ENCODE results near the gene KCTD14. TPM values are rescaled to one million over a fixed set of nuclear protein-coding genes. Genes with fewer than 3 reads are reported as not detected.

KCTD14 gene
- total RNA-seq, 1 experiment from 2014 or later: 12.6 TPM

- ChIA-PET CTCF (no interaction called here), POLR2A (no interaction called here)
- no peak overlapping the region for H3K27ac Mint-ChIP-seq
These were observed 26.3 kb upstream of the KCTD14 start for GRCh38 chr11:78049348-78049747.

GRCh38 chr11:78048561-78048960, 25.5 kb upstream of the KCTD14 start:
- Mint-ChIP-seq H3K27me3 (ENCODE audit: low read depth) (peaks cover 17% of the 10 kb centered on the region), H3K4me1 (peaks cover 21% of the 10 kb centered on the region), H3K4me3 (no peak overlapping the region), H3K9me3 (no peaks in the 10 kb centered on the region), H3K27ac (no peak overlapping the region), H3K36me3 (no peaks in the 10 kb centered on the region)
- ChIA-PET CTCF (interaction anchor here (0.5 kb wide), 1 partner anchor 18 kb away, joined by 3 read pairs; no protein-coding TSS in a partner anchor), POLR2A (no interaction called here)
- ATAC-seq: no peak
- DNase-seq (ENCODE audit: low spot score): no peak
- TF ChIP-seq ZSCAN18 (CRISPR knock-in tag; IDR thresholded peaks at IDR 0.05): no peak
- TF ChIP-seq CREM (CRISPR knock-in tag; IDR thresholded peaks at IDR 0.05): no peak
- TF ChIP-seq TEAD1 (CRISPR knock-in tag; IDR thresholded peaks at IDR 0.05): no peak
- TF ChIP-seq RORB (CRISPR knock-in tag; IDR thresholded peaks at IDR 0.05): no peak
- TF ChIP-seq PREB (CRISPR knock-in tag; IDR thresholded peaks at IDR 0.05; ENCODE audit: borderline replicate concordance): no peak
- no peak for TF ChIP-seq MAX (CRISPR knock-in tag; IDR thresholded peaks at IDR 0.05)
- no peak for TF ChIP-seq ARID4B (CRISPR knock-in tag; IDR thresholded peaks at IDR 0.05; ENCODE audit: borderline replicate concordance)
- no peak for TF ChIP-seq NR3C1 (CRISPR knock-in tag; conservative IDR thresholded peaks at IDR 0.05; ENCODE audit: low read depth)
- TF ChIP-seq E2F1 (CRISPR knock-in tag; IDR thresholded peaks at IDR 0.05): no peak
- TF ChIP-seq IRF1 (CRISPR knock-in tag; IDR thresholded peaks at IDR 0.05): no peak

More at GRCh38 chr11:78049348-78049747, 26.3 kb upstream of the KCTD14 start:
- TF ChIP-seq CTCF (IDR thresholded peaks at IDR 0.05): no peak
- Mint-ChIP-seq H3K36me3 (no peaks in the 10 kb centered on the region), H3K9me3 (no peaks in the 10 kb centered on the region), H3K4me1 (peaks cover 21% of the 10 kb centered on the region), H3K27me3 (ENCODE audit: low read depth) (peaks cover 15% of the 10 kb centered on the region), H3K4me3 (no peak overlapping the region)
- ATAC-seq: no peak
- DNase-seq (ENCODE audit: low spot score): no peak

All from WTC11 (cell line).